Thoracic aorta (tissue), 2 donors: Measurements from ENCODE around the gene ODAD2. TPM values are rescaled to one million over a fixed set of nuclear protein-coding genes. Genes with fewer than 3 reads are reported as not detected.

Source experiments
- ATAC-seq: fragments of 150-250 bp; one replicate; pipeline ENCODE4 v1.8.0; 2017; ENCODE audit warnings: low read depth; ENCODE audit not compliant: insufficient number of reproducible peaks, low FRiP score
- DNase-seq: peaks from one replicate; pipeline ENCODE4 v3.0.0-alpha.2; 2020; ENCODE audit warnings: low spot score
- H3K27ac ChIP-seq, 2 donors: fragments of 200-600 bp; sonication (generic); 1 replicate in 1 of 2; 2 replicates in 1 of 2; pipeline ENCODE4 v1.5.1; 2016; ENCODE audit warnings: mild to moderate bottlenecking in 2 of 2, moderate library complexity in 2 of 2
- H3K27me3 ChIP-seq: fragments of 200-600 bp; sonication (generic); replicated peaks from 2 replicates; pipeline ENCODE4 v1.6.0; 2016; ENCODE audit warnings: mild to moderate bottlenecking; ENCODE audit not compliant: insufficient read depth
- H3K36me3 ChIP-seq: fragments of 200-600 bp; sonication (generic); one replicate; pipeline ENCODE4 v1.5.1; 2016
- H3K4me1 ChIP-seq, 2 donors: fragments of 200-600 bp; sonication (generic); 1 replicate in 1 of 2; 2 replicates in 1 of 2; pipeline versions ENCODE4 v1.5.1 to v1.6.0; 2016; ENCODE audit warnings: low read depth in 2 of 2, mild to moderate bottlenecking in 1 of 2; ENCODE audit not compliant: control insufficient read depth in 1 of 2
- H3K4me3 ChIP-seq: fragments of 200-600 bp; sonication (generic); 2 replicates; pipeline ENCODE4 v1.5.1; 2016; ENCODE audit warnings: mild to moderate bottlenecking
- H3K9me3 ChIP-seq: fragments of 200-600 bp; sonication (generic); 2 replicates; pipeline ENCODE4 v1.5.1; 2016
- CTCF ChIP-seq: fragments of 200-600 bp; sonication (generic); IDR thresholded peaks from one replicate; pipeline ENCODE4 v1.5.1; 2019; ENCODE audit warnings: antibody characterized with exemption
- total RNA-seq, 2 donors: library from RNA; depleted of rRNA; stranded (reverse); fragments of >200 nt; gene quantifications; one replicate each; pipeline versions ENCODE4 v1.1.0 to v1.2.3, GENCODE V29; 2016

ODAD2 gene
- total RNA-seq, 2 donors from 2014 or later: 0.54 to 4.3 TPM

GRCh38 chr10:27899058-27899457, 99.8 kb downstream of the ODAD2 start:
- ATAC-seq: no peak
- H3K27ac ChIP-seq: no peak overlapping the region
- TF ChIP-seq CTCF: no peak
- H3K27me3 ChIP-seq: no peaks in the 10 kb centered on the region
- no peaks in the 10 kb centered on the region for H3K36me3 ChIP-seq
- H3K9me3 ChIP-seq: no peaks in the 10 kb centered on the region
- no peak for DNase-seq
- H3K4me1 ChIP-seq: no peaks in the 10 kb centered on the region
- no peak overlapping the region for H3K4me3 ChIP-seq

- H3K9me3 ChIP-seq: no peaks in the 10 kb centered on the region
- ATAC-seq (no peak), DNase-seq (no peak)
- TF ChIP-seq CTCF: no peak
- no peak overlapping the region for H3K4me3 ChIP-seq
- H3K27ac ChIP-seq: no peak overlapping the region
- no peaks in the 10 kb centered on the region for H3K27me3 ChIP-seq
- no peaks in the 10 kb centered on the region for H3K4me1 ChIP-seq
- no peaks in the 10 kb centered on the region for H3K36me3 ChIP-seq
Measured at GRCh38 chr10:27893358-27893954, 105.4 kb downstream of the ODAD2 start.

GRCh38 chr10:27890971-27891370, 107.9 kb downstream of the ODAD2 start:
- Histone ChIP-seq H3K36me3 (no peaks in the 10 kb centered on the region), H3K4me1 (no peaks in the 10 kb centered on the region), H3K4me3 (no peak overlapping the region), H3K9me3 (no peaks in the 10 kb centered on the region), H3K27me3 (no peaks in the 10 kb centered on the region), H3K27ac (no peak overlapping the region)
- DNase-seq (no peak), ATAC-seq (no peak)
- no peak for TF ChIP-seq CTCF

- no peak for ATAC-seq
- no peak overlapping the region for H3K27ac ChIP-seq
- no peaks in the 10 kb centered on the region for H3K9me3 ChIP-seq
- DNase-seq: no peak
- no peaks in the 10 kb centered on the region for H3K36me3 ChIP-seq
- no peak overlapping the region for H3K4me3 ChIP-seq
- no peaks in the 10 kb centered on the region for H3K4me1 ChIP-seq
- no peaks in the 10 kb centered on the region for H3K27me3 ChIP-seq
- no peak for TF ChIP-seq CTCF
Measured at GRCh38 chr10:27889518-27889917, 109.4 kb downstream of the ODAD2 start.

- DNase-seq: no peak
- no peaks in the 10 kb centered on the region for H3K36me3 ChIP-seq
- H3K27ac ChIP-seq: no peak overlapping the region
- H3K9me3 ChIP-seq: no peaks in the 10 kb centered on the region
- H3K4me1 ChIP-seq: no peaks in the 10 kb centered on the region
- ATAC-seq: no peak
- TF ChIP-seq CTCF: no peak
- no peak overlapping the region for H3K4me3 ChIP-seq
- no peaks in the 10 kb centered on the region for H3K27me3 ChIP-seq
Measured at GRCh38 chr10:27884185-27884641, 114.7 kb downstream of the ODAD2 start.
